ENCODE data around the gene LACRT. TPM values are rescaled to one million over a fixed set of nuclear protein-coding genes. Genes with fewer than 3 reads are reported as not detected.

Gene LACRT
- polyA plus RNA-seq, 1 donor (not counting 4 experiments of a cell fraction or from before 2014, with no cell fraction given), result not detected

GRCh38 chr12:54682674-54683073 lies 48.0 kb upstream of the LACRT start:
- Histone ChIP-seq H3K27ac (ENCODE audit: control insufficient read depth, insufficient read depth, low read length) (no peak overlapping the region), H3K9me3 (ENCODE audit: control insufficient read depth, low read depth, low read length) (no peaks in the 10 kb centered on the region), H3K36me3 (ENCODE audit: control insufficient read depth in 2 of 2, extremely low read depth in 1 of 2, insufficient read depth in 2 of 2, low read length in 2 of 2) (no peaks in the 10 kb centered on the region), H3K9ac (ENCODE audit: control insufficient read depth, extremely low read depth, insufficient read depth, low read length) (no peak overlapping the region), H2AFZ (ENCODE audit: control insufficient read depth, low read length) (no peak overlapping the region), H3K79me2 (ENCODE audit: control insufficient read depth, insufficient read depth, low read length) (no peaks in the 10 kb centered on the region), H3K27me3 (ENCODE audit: control insufficient read depth, extremely low read depth, insufficient read depth, low read length) (no peaks in the 10 kb centered on the region), H3K4me1 (ENCODE audit: control insufficient read depth, extremely low read depth, insufficient read depth, low read length) (no peaks in the 10 kb centered on the region), H3K4me2 (ENCODE audit: control insufficient read depth, extremely low read depth, insufficient read depth, low read depth, low read length) (no peak overlapping the region), H3K4me3 (ENCODE audit: control insufficient read depth in 2 of 3, extremely low read depth in 1 of 3, insufficient read depth in 2 of 3, low read depth in 1 of 3, low read length in 3 of 3) (no peak overlapping the region), H4K20me1 (ENCODE audit: control insufficient read depth, extremely low read depth, insufficient read depth, low read length) (no peaks in the 10 kb centered on the region), H3K9me1 (ENCODE audit: control insufficient read depth, extremely low read depth, insufficient read depth, low read length) (no peaks in the 10 kb centered on the region)
- no peak for DNase-seq (ENCODE audit: low read depth, low spot score)
- TF ChIP-seq EZH2 (IDR thresholded peaks at IDR 0.05; ENCODE audit: low read length) (no peak), CTCF (optimal IDR thresholded peaks at IDR 0.05 in 1 of 3, IDR thresholded peaks at IDR 0.05 in 1 of 3, conservative IDR thresholded peaks at IDR 0.05 in 1 of 3; ENCODE audit: extremely low read depth in 1 of 3, insufficient read depth in 2 of 3, low read length in 3 of 3) (no peak)
- dilution Hi-C loops (cut with MboI; ENCODE audit: extremely low pct_ligation_motif_present, low sequenced_read_pairs), result no loop called here
- FAIRE-seq, result no peak

GRCh38 chr12:54680374-54680773 lies 45.7 kb upstream of the LACRT start:
- H3K4me3 ChIP-seq (ENCODE audit: control insufficient read depth in 2 of 3, extremely low read depth in 1 of 3, insufficient read depth in 2 of 3, low read depth in 1 of 3, low read length in 3 of 3), result no peak overlapping the region
- H3K9me3 ChIP-seq (ENCODE audit: control insufficient read depth, low read depth, low read length), result no peaks in the 10 kb centered on the region
- peak; percentile 67 to 80 (median 76) for TF ChIP-seq CTCF (optimal IDR thresholded peaks at IDR 0.05 in 1 of 3, IDR thresholded peaks at IDR 0.05 in 1 of 3, conservative IDR thresholded peaks at IDR 0.05 in 1 of 3; ENCODE audit: extremely low read depth in 1 of 3, insufficient read depth in 2 of 3, low read length in 3 of 3)
- no peak for TF ChIP-seq EZH2 (IDR thresholded peaks at IDR 0.05; ENCODE audit: low read length)
- dilution Hi-C loops (cut with MboI; ENCODE audit: extremely low pct_ligation_motif_present, low sequenced_read_pairs), result no loop called here
- no peak overlapping the region for H2AFZ ChIP-seq (ENCODE audit: control insufficient read depth, low read length)
- no peak overlapping the region for H3K9ac ChIP-seq (ENCODE audit: control insufficient read depth, extremely low read depth, insufficient read depth, low read length)
- H4K20me1 ChIP-seq (ENCODE audit: control insufficient read depth, extremely low read depth, insufficient read depth, low read length), result no peaks in the 10 kb centered on the region
- DNase-seq (ENCODE audit: low read depth, low spot score), result no peak
- no peaks in the 10 kb centered on the region for H3K4me1 ChIP-seq (ENCODE audit: control insufficient read depth, extremely low read depth, insufficient read depth, low read length)
- no peaks in the 10 kb centered on the region for H3K36me3 ChIP-seq (ENCODE audit: control insufficient read depth in 2 of 2, extremely low read depth in 1 of 2, insufficient read depth in 2 of 2, low read length in 2 of 2)
- no peaks in the 10 kb centered on the region for H3K79me2 ChIP-seq (ENCODE audit: control insufficient read depth, insufficient read depth, low read length)
- no peak overlapping the region for H3K27ac ChIP-seq (ENCODE audit: control insufficient read depth, insufficient read depth, low read length)
- peak; percentile 61 for FAIRE-seq
- no peaks in the 10 kb centered on the region for H3K27me3 ChIP-seq (ENCODE audit: control insufficient read depth, extremely low read depth, insufficient read depth, low read length)
- no peak overlapping the region for H3K4me2 ChIP-seq (ENCODE audit: control insufficient read depth, extremely low read depth, insufficient read depth, low read depth, low read length)
- no peaks in the 10 kb centered on the region for H3K9me1 ChIP-seq (ENCODE audit: control insufficient read depth, extremely low read depth, insufficient read depth, low read length)

Measured in keratinocyte (primary cell).